GM18858 (cell line): ENCODE results near the gene SLC25A31.
A peak's percentile ranks its signal among the peaks of the same experiment; 100 is the strongest.

Experiments
- ATAC-seq: cut with Tn5 transposase; IDR thresholded peaks from one replicate; pipeline ENCODE4 v1.9.1; 2021; ENCODE audit not compliant: unreplicated experiment

Gene SLC25A31

GRCh38 chr4:127776620-127777019 lies 46.4 kb downstream of the SLC25A31 start:
- no peak for ATAC-seq

GRCh38 chr4:127777487-127777886 lies 47.3 kb downstream of the SLC25A31 start:
- no peak for ATAC-seq

GRCh38 chr4:127778102-127778501 lies 47.9 kb downstream of the SLC25A31 start:
- no peak for ATAC-seq

- no peak for ATAC-seq
Observed at GRCh38 chr4:127780598-127780997, 50.4 kb downstream of the SLC25A31 start.

GRCh38 chr4:127781300-127782024 lies 51.3 kb downstream of the SLC25A31 start:
- ATAC-seq, result peak; percentile 26

GRCh38 chr4:127782025-127782274 lies 51.8 kb downstream of the SLC25A31 start:
- peak; percentile 59 for ATAC-seq

GRCh38 chr4:127782275-127783025 lies 52.2 kb downstream of the SLC25A31 start, which contains the start of gene HSPA4L:
HSPA4L (plus strand) TSS chr4:127782322; CDS start chr4:127782551, 229 bp downstream.
- ATAC-seq, result peak; percentile 26

- ATAC-seq, result peak; percentile 1
Observed at GRCh38 chr4:127783026-127783769, 53.0 kb downstream of the SLC25A31 start.

- ATAC-seq, result no peak
Observed at GRCh38 chr4:127783955-127784770, 54.0 kb downstream of the SLC25A31 start.

- no peak for ATAC-seq
Observed at GRCh38 chr4:127788517-127788916, 58.3 kb downstream of the SLC25A31 start.

- ATAC-seq, result no peak
Observed at GRCh38 chr4:127791391-127791790, 61.2 kb downstream of the SLC25A31 start.

- ATAC-seq, result no peak
Observed at GRCh38 chr4:127793528-127793927, 63.3 kb downstream of the SLC25A31 start.

- no peak for ATAC-seq
Observed at GRCh38 chr4:127799711-127800110, 69.5 kb downstream of the SLC25A31 start.

- ATAC-seq, result no peak
Observed at GRCh38 chr4:127809173-127809800, 79.1 kb downstream of the SLC25A31 start.

GRCh38 chr4:127810551-127810950 lies 80.4 kb downstream of the SLC25A31 start:
- no peak for ATAC-seq

- no peak for ATAC-seq
Observed at GRCh38 chr4:127822430-127822829, 92.2 kb downstream of the SLC25A31 start.
